KOPT-K1 (cell line): Measurements from ENCODE around the gene TTLL3.

Experiments
- H3K27ac ChIP-seq: fragments of 200-600 bp; sonication (generic); 2 replicates; pipeline ENCODE4 v1.5.1; 2016; ENCODE audit warnings: antibody characterized with exemption, mild to moderate bottlenecking, low read depth, low read length; ENCODE audit not compliant: poor library complexity, severe bottlenecking
- H3K36me3 ChIP-seq: fragments of 200-600 bp; sonication (generic); 2 replicates; pipeline ENCODE4 v1.5.1; 2017; ENCODE audit warnings: antibody characterized with exemption, mild to moderate bottlenecking, low read length, moderate library complexity; ENCODE audit not compliant: insufficient read depth
- H3K9me3 ChIP-seq: fragments of 200-600 bp; sonication (generic); 2 replicates; pipeline ENCODE4 v1.5.1; 2017; ENCODE audit warnings: antibody characterized with exemption, low read length, mild to moderate bottlenecking; ENCODE audit not compliant: insufficient read depth, poor library complexity, severe bottlenecking

TTLL3 gene

DNA sequence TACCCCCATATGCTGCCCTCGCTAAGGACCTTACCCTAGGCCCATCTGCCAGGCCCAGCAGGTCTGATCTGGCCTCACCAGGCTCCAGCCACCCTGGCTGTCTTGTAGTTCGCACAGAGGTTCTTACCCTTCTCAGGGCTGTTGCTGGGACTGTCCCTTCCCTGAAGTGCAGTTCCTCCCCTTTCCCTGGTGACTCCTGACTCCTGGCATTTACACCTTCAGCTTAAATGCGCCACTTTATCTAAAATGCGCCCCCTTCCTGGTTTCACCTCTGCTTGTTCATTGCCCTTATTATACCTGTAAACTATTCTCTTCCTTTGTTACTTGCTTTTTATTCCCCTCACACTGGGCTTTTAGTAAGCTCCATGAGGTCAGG, 835 bp upstream of the TTLL3 start:
- H3K36me3 ChIP-seq, result peaks cover 95% of the 10 kb centered on the region
- no peak overlapping the region for H3K27ac ChIP-seq
- H3K9me3 ChIP-seq, result no peaks in the 10 kb centered on the region

DNA sequence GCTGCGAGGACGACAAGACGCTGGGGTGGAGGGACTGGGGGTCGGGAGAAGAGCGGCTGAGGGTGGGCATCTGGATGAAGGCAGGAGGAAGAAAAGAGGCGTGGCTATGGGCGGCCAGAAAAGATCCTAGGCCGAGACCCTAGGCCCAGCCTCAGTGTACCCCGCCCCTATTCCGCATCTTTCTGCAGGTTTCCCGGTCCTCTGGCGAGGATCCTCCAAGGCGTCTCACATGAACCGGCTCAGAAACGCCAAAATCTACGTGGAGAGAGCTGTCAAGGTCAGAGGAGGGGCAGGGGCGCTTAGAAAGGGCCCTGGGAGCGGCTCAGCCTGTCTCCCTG, 340 bp downstream of the TTLL3 start:
- no peaks in the 10 kb centered on the region for H3K9me3 ChIP-seq
- H3K27ac ChIP-seq, result no peak overlapping the region
- H3K36me3 ChIP-seq, result peaks cover 92% of the 10 kb centered on the region

- Histone ChIP-seq H3K27ac (no peak overlapping the region), H3K36me3 (peaks cover 92% of the 10 kb centered on the region), H3K9me3 (no peaks in the 10 kb centered on the region)
These were observed 784 bp downstream of the TTLL3 start for GRCh38 chr3:9810846-9811245.

DNA sequence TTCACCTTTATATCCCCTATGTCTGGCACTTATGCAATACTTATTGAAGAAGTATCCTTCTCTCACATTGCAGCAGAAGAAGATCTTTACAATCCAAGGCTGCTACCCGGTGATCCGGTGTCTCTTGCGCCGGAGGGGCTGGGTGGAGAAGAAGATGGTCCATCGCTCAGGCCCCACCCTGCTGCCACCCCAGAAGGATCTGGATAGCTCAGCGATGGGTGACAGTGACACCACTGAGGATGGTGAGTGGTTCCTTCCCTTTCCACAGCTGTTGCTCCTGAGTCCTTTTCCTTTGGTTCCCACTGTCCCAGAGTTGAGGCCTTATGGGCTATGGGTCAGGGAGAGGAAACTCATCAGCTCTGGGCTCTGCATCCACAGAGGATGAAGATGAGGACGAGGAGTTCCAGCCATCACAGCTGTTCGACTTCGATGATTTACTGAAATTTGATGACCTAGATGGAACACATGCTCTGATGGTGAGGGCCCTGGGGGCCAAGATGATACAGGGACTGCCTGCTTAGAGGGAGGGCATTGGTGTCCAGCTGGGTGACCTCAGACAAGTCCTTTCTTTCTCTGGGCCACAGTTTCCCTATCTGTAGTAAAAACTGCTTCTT, 2.9 kb downstream of the TTLL3 start:
- peaks cover 90% of the 10 kb centered on the region for H3K36me3 ChIP-seq
- H3K9me3 ChIP-seq, result no peaks in the 10 kb centered on the region

DNA sequence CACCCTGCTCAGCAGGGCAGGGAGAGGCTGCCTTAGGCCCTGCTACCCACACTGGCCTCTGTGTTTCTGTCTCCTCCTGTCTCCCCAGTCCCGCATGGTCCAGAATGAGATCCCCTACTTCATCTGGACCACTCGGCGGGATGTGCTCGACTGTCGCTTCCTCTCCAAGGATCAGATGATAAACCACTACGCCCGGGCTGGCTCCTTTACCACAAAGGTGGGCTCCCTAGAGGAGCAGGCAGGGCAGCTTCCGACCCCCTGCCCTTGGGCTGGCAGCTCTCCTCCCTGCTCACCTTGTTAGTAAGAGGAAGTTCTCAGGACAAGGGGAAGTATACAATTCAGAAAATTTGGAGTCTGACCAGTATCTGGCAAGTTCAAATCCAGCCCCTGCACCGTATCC, 5.9 kb downstream of the TTLL3 start:
- no peaks in the 10 kb centered on the region for H3K9me3 ChIP-seq
- peaks cover 92% of the 10 kb centered on the region for H3K36me3 ChIP-seq

More for the DNA sequence above, 2.9 kb downstream of the TTLL3 start:
- no peak overlapping the region for H3K27ac ChIP-seq

GRCh38 chr3:9817436-9817835, 7.4 kb downstream of the TTLL3 start:
- no peak overlapping the region for H3K27ac ChIP-seq
- no peaks in the 10 kb centered on the region for H3K9me3 ChIP-seq
- H3K36me3 ChIP-seq, result peaks cover 83% of the 10 kb centered on the region

More for the DNA sequence above, 5.9 kb downstream of the TTLL3 start:
- no peak overlapping the region for H3K27ac ChIP-seq

GRCh38 chr3:9818666-9819335, 8.7 kb downstream of the TTLL3 start:
- H3K36me3 ChIP-seq, result peaks cover 74% of the 10 kb centered on the region
- H3K9me3 ChIP-seq, result no peaks in the 10 kb centered on the region
- no peak overlapping the region for H3K27ac ChIP-seq

DNA sequence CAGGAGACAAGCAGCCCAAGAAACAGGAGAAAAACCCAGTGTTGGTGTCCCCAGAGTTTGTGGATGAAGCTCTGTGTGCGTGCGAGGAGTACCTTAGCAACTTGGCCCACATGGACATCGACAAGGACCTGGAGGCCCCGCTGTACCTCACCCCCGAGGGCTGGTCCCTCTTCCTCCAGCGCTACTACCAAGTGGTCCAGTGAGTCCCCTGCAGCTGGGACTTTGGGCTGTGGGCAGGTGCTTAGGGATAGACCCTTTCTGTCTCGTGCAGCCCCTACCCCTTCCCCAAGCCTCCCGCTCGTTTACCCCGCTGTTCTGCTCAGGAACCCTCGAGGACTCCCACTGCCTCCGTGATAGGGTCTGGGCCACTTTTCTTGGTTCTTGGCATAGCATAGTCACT, 10.5 kb downstream of the TTLL3 start:
- Histone ChIP-seq H3K36me3 (peaks cover 72% of the 10 kb centered on the region), H3K27ac (no peak overlapping the region), H3K9me3 (no peaks in the 10 kb centered on the region)

- H3K36me3 ChIP-seq, result peaks cover 72% of the 10 kb centered on the region
- H3K9me3 ChIP-seq, result no peaks in the 10 kb centered on the region
- H3K27ac ChIP-seq, result no peak overlapping the region
These were observed 10.9 kb downstream of the TTLL3 start for GRCh38 chr3:9820946-9821345.

GRCh38 chr3:9825451-9826040, 15.5 kb downstream of the TTLL3 start:
- no peaks in the 10 kb centered on the region for H3K9me3 ChIP-seq
- H3K27ac ChIP-seq, result no peak overlapping the region
- H3K36me3 ChIP-seq, result peaks cover 74% of the 10 kb centered on the region

DNA sequence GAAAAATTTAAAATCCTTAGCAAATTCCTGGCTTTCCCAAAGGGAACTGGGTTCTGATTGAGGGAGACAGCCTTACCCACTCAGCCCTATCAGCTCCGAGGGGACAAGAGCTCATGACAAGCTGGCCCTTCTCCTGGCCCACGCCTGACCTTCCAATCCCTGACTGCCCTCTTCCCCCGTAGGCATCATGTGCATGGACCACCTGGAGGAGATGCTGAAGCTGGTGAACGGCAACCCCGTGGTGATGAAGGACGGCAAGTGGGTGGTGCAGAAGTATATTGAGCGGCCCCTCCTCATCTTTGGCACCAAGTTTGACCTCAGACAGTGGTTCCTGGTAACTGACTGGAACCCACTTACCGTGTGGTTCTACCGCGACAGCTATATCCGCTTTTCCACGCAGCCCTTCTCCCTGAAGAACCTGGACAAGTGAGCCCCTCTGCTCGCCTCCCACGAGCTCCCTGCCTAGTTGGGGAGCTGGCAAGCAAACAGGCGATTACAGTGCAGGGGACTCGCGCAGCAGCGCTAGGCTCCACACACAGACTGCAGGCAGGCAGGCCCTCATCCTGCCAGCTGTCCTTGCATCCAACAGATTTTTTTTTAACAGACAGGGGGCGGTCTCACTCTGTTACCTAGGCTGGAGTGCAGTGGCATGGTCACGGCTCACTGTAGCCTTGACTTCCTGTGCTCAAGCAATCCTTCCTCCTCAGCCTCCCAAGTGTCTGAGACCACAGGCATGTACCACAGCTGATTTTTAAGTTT, 16.9 kb downstream of the TTLL3 start:
- Histone ChIP-seq H3K27ac (no peak overlapping the region), H3K9me3 (no peaks in the 10 kb centered on the region), H3K36me3 (peaks cover 78% of the 10 kb centered on the region)

DNA sequence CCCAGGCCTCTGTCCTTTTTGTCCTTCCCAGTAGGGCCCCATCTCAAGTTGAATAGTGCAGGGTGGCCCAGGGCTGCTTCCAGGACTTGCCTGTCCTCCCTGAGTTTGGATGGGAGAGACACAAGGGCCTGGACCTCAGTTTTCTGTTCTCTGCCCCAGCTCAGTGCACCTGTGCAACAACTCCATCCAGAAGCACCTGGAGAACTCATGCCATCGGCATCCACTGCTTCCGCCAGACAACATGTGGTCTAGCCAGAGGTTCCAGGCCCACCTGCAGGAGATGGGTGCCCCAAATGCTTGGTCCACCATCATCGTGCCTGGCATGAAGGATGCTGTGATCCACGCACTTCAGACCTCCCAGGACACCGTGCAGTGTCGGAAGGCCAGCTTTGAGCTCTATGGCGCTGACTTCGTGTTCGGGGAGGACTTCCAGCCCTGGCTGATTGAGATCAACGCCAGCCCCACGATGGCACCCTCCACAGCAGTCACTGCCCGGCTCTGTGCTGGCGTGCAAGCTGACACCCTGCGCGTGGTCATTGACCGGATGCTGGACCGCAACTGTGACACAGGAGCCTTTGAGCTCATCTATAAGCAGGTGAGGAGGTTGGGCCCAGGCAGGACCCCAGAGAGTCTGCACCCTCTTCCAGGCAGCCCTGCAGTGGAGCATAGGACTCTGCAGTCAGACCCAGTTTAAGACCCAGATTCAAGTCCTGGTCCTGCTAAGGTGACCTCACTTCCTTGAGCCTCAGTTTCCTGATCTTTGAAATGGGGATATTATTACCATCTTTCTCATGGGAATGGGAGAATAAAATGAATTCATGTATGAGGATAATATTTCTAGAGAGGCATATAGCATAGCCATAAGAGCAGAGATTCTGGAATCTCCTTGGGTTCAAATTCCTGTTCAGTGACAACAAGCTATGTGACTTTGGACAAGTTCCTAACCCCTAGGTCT, 19.0 kb downstream of the TTLL3 start:
- no peaks in the 10 kb centered on the region for H3K9me3 ChIP-seq
- H3K27ac ChIP-seq, result no peak overlapping the region
- H3K36me3 ChIP-seq, result peaks cover 91% of the 10 kb centered on the region

DNA sequence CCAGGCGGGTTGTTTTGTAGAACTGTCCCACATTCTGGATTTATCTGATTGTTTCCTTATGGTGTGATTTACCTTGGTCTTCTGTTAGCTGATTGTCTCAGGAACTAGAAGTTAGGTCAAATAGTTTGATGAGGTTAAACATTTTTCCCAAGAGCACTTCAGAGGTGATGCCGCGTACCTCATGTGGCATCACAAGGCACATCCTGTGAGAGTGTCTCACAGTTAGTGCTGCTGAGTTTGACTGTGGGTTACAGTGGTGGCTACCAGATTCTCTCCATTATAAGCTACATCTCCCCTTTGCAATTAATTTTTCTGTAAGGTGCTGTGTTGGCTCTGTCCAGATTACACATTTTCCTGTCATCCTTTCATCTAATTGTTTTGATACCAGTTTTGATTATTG, 21.2 kb downstream of the TTLL3 start:
- Histone ChIP-seq H3K9me3 (no peaks in the 10 kb centered on the region), H3K27ac (no peak overlapping the region), H3K36me3 (peaks cover 98% of the 10 kb centered on the region)

DNA sequence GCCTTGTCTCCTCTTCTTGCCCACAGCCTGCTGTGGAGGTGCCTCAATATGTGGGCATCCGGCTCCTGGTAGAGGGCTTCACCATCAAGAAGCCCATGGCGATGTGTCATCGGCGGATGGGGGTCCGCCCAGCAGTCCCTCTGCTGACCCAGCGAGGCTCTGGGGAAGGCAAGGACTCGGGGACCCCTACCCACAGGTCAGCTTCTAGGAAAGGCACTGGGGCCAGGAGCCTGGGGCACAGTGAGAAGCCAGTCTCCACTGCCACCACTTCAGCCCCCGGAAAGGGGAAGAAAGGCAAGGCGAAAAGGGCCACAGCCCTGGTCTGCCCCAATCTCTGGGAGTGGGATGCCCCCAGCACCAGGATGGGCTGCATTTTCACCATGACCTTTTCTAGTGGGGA, 23.0 kb downstream of the TTLL3 start:
- Histone ChIP-seq H3K27ac (no peak overlapping the region), H3K36me3 (peaks cover 99% of the 10 kb centered on the region), H3K9me3 (no peaks in the 10 kb centered on the region)
